ENCODE measurements around the gene SLC7A6. TPM values are rescaled to one million over a fixed set of nuclear protein-coding genes. Genes with fewer than 3 reads are reported as not detected.

The SLC7A6 gene
- total RNA-seq, 1 donor from 2014 or later: 12.1 TPM

GRCh38 chr16:68259007-68259825, 5.1 kb upstream of the SLC7A6 start:
- TF ChIP-seq CTCF (IDR thresholded peaks at IDR 0.05; ENCODE audit: insufficient read depth, low read length, poor library complexity, severe bottlenecking): no peak
- H3K4me3 ChIP-seq (ENCODE audit: low read depth, low read length): no peak overlapping the region
- H3K36me3 ChIP-seq (ENCODE audit: control insufficient read depth, insufficient read depth, low read length): no peaks in the 10 kb centered on the region
- DNase-seq (ENCODE audit: low read depth): no peak
- no peaks in the 10 kb centered on the region for H3K27me3 ChIP-seq (ENCODE audit: control insufficient read depth, insufficient read depth, low read length)

- TF ChIP-seq CTCF (IDR thresholded peaks at IDR 0.05; ENCODE audit: insufficient read depth, low read length, poor library complexity, severe bottlenecking): no peak
- Histone ChIP-seq H3K4me3 (ENCODE audit: low read depth, low read length) (peak overlapping the region; percentile 55), H3K36me3 (ENCODE audit: control insufficient read depth, insufficient read depth, low read length) (no peaks in the 10 kb centered on the region), H3K27me3 (ENCODE audit: control insufficient read depth, insufficient read depth, low read length) (no peaks in the 10 kb centered on the region)
- DNase-seq (ENCODE audit: low read depth): no peak
Observed at GRCh38 chr16:68263559-68264127, 683 bp upstream of the SLC7A6 start.

GRCh38 chr16:68265078-68265920, 973 bp downstream of the SLC7A6 start:
- no peak for TF ChIP-seq CTCF (IDR thresholded peaks at IDR 0.05; ENCODE audit: insufficient read depth, low read length, poor library complexity, severe bottlenecking)
- no peaks in the 10 kb centered on the region for H3K36me3 ChIP-seq (ENCODE audit: control insufficient read depth, insufficient read depth, low read length)
- no peaks in the 10 kb centered on the region for H3K27me3 ChIP-seq (ENCODE audit: control insufficient read depth, insufficient read depth, low read length)
- peak overlapping the region; percentile 55 for H3K4me3 ChIP-seq (ENCODE audit: low read depth, low read length)
- DNase-seq (ENCODE audit: low read depth): peak; percentile 45

GRCh38 chr16:68267612-68268405, 3.5 kb downstream of the SLC7A6 start:
- no peak overlapping the region for H3K4me3 ChIP-seq (ENCODE audit: low read depth, low read length)
- no peak for TF ChIP-seq CTCF (IDR thresholded peaks at IDR 0.05; ENCODE audit: insufficient read depth, low read length, poor library complexity, severe bottlenecking)
- H3K36me3 ChIP-seq (ENCODE audit: control insufficient read depth, insufficient read depth, low read length): no peaks in the 10 kb centered on the region
- no peak for DNase-seq (ENCODE audit: low read depth)
- H3K27me3 ChIP-seq (ENCODE audit: control insufficient read depth, insufficient read depth, low read length): no peaks in the 10 kb centered on the region

- no peaks in the 10 kb centered on the region for H3K27me3 ChIP-seq (ENCODE audit: control insufficient read depth, insufficient read depth, low read length)
- no peak overlapping the region for H3K4me3 ChIP-seq (ENCODE audit: low read depth, low read length)
- no peaks in the 10 kb centered on the region for H3K36me3 ChIP-seq (ENCODE audit: control insufficient read depth, insufficient read depth, low read length)
- DNase-seq (ENCODE audit: low read depth): no peak
- TF ChIP-seq CTCF (IDR thresholded peaks at IDR 0.05; ENCODE audit: insufficient read depth, low read length, poor library complexity, severe bottlenecking): no peak
Observed at GRCh38 chr16:68269793-68270192, 5.5 kb downstream of the SLC7A6 start.

Data from kidney epithelial cell (primary cell).